Measurements from ENCODE around the gene PCDH7. TPM values are rescaled to one million over a fixed set of nuclear protein-coding genes. Genes with fewer than 3 reads are reported as not detected.

The PCDH7 gene
- 53.1 and 122 TPM in 2 replicates for total RNA-seq

- DNase-seq (ENCODE audit: low read depth), result peak; percentile 53
- peak within 1 kb of the TSS; percentile 67 for H3K4me3 ChIP-seq (ENCODE audit: low read depth, low read length)
- TF ChIP-seq CTCF (IDR thresholded peaks at IDR 0.05; ENCODE audit: insufficient read depth, low read depth, low read length), result no peak
These were observed at the start of gene PCDH7 for GRCh38 chr4:30720021-30720660. PCDH7 (plus strand) TSS chr4:30720369; CDS start chr4:30721423, 1,054 bp downstream.

DNA sequence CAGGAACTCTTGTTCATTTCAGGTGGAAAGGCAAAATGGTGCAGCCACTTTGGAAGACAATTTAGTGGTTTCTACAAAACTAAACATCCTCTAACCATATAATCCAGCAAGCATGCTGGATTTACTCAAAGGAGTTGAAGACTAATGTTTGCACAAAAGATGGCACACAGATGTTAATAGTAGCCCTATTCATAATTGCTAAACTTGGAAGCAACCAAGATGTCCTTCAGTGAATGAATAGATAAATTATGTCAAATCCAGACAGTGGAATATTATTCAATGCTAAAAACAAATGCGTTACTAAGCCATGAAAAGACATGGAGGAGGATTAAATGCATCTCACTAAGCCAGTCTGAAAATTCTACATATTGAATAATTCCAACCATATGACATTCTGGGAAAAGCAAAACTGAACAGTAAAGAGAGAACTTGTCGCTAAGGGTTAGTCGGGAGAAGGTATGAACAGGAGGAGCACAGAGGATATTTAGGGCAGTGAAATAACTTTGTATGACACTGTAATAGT is 48.2 kb upstream of the PCDH7 start:
- H3K4me3 ChIP-seq (ENCODE audit: low read depth, low read length), result no peak overlapping the region
- no peak for DNase-seq (ENCODE audit: low read depth)
- TF ChIP-seq CTCF (IDR thresholded peaks at IDR 0.05; ENCODE audit: insufficient read depth, low read depth, low read length), result no peak

- no peak overlapping the region for H3K4me3 ChIP-seq (ENCODE audit: low read depth, low read length)
- DNase-seq (ENCODE audit: low read depth), result no peak
- TF ChIP-seq CTCF (IDR thresholded peaks at IDR 0.05; ENCODE audit: insufficient read depth, low read depth, low read length), result no peak
These were observed 24.0 kb upstream of the PCDH7 start for GRCh38 chr4:30696191-30696590.

DNA sequence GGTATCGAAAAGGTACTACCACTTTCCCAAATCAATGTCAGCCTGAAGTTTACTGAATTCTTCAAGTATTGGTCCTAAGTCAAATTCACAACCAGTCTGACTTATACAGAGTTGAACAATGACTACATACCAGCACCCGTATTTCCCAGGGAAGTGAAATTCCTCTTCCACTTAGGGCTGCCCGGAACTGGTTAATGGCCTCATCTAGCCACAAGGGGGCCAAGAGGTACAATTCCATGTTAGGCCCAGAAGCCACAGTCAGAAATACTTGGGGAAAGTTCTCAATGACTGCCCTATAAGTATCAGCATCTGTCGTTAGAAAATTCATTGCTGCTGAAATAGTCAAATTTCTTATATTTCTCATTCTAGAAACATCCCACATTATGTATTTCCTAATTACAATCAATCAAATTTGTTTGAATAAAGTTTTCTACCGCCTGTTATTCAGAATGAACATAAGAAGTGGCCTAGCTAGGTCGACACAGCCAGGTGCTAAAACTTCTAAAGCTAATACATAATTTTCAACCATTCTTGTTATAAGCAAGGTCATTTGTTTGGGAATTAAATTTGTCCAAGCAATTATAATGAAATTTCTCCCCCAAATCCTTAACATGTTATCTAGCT is 5.6 kb upstream of the PCDH7 start:
- H3K4me3 ChIP-seq (ENCODE audit: low read depth, low read length), result no peak overlapping the region
- peak; percentile 50 for DNase-seq (ENCODE audit: low read depth)
- TF ChIP-seq CTCF (IDR thresholded peaks at IDR 0.05; ENCODE audit: insufficient read depth, low read depth, low read length), result peak; percentile 81

GRCh38 chr4:30716158-30716557 is 4.0 kb upstream of the PCDH7 start:
- peak overlapping the region; percentile 67 for H3K4me3 ChIP-seq (ENCODE audit: low read depth, low read length)
- DNase-seq (ENCODE audit: low read depth), result peak; percentile 27
- peak; percentile 50 for TF ChIP-seq CTCF (IDR thresholded peaks at IDR 0.05; ENCODE audit: insufficient read depth, low read depth, low read length)

- peak; percentile 20 for DNase-seq (ENCODE audit: low read depth)
- peak overlapping the region; percentile 67 for H3K4me3 ChIP-seq (ENCODE audit: low read depth, low read length)
- no peak for TF ChIP-seq CTCF (IDR thresholded peaks at IDR 0.05; ENCODE audit: insufficient read depth, low read depth, low read length)
These were observed 3.4 kb upstream of the PCDH7 start for GRCh38 chr4:30716681-30717207.
